ENCODE measurements around the gene MRPL10.

DNA sequence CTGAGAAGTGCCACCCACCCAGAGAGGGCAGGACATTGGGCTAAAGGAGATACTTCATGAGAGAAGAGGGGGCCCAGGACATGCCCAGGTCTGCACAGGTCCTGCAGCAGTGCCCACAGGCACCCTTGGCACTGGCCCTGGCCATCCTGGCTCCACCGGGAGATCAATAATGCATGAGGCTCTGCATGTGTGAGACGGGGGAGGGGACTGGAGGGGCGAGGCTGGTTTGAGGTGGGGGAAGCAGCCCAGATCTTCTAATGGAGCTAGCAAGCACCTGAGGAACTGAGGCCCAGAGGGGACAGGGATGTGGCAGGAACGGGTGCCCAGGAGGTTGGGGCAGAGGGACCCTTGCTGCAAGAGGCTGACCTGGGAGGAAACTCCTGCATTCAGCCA, 10.3 kb downstream of the MRPL10 start:
- TF ChIP-seq POLR2A (IDR thresholded peaks at IDR 0.05) (no peak), EP300 (IDR thresholded peaks at IDR 0.05) (no peak)
- TF ChIP-seq, protein P1, sequence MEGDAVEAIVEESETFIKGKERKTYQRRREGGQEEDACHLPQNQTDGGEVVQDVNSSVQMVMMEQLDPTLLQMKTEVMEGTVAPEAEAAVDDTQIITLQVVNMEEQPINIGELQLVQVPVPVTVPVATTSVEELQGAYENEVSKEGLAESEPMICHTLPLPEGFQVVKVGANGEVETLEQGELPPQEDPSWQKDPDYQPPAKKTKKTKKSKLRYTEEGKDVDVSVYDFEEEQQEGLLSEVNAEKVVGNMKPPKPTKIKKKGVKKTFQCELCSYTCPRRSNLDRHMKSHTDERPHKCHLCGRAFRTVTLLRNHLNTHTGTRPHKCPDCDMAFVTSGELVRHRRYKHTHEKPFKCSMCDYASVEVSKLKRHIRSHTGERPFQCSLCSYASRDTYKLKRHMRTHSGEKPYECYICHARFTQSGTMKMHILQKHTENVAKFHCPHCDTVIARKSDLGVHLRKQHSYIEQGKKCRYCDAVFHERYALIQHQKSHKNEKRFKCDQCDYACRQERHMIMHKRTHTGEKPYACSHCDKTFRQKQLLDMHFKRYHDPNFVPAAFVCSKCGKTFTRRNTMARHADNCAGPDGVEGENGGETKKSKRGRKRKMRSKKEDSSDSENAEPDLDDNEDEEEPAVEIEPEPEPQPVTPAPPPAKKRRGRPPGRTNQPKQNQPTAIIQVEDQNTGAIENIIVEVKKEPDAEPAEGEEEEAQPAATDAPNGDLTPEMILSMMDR (IDR thresholded peaks at IDR 0.05) = no peak
